ENCODE results near the gene TLE3.

Gene TLE3

DNA sequence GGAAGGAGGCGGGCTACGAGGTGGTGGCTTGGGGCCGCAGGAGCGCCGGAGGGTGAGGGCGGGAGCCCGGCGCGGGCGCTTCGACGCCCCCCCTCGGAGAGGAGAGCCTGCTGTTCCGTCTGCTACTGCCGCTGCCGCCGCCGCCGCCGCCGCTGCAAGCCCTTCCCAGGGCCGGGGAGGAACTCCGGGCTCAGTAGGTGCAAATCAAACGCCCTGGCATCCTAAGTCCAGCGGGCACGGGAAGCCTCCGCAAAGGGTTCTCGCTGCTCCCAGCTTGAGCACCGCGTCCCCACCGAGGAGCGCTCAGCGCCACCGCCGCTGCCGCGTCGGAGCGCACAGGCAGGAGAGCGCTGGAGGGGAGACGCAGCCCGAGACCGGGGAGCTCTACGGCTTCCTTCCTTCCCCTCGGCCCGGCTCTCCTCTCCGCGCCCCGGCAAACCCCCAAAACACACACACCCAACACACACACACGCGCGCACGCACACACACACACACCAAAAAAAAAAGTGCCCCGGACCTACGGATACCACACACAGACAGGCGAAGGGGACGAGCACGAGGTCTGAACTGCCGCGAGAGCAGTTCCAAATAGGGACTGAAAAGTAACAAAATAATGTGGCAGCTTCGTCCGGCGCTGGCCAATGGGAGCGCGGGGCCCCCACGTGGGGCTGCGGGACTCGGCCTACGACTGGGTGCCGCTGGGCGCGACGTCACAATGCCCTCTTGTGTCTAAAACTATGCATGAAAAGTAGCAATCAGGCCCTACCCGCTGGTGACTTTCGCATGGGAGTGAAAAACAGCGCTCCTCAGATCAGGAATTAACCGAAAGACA lies at the start of gene TLE3:
Gene TLE3 (minus strand): TSS at position 597 of the 832 bp plus-strand sequence. CDS start 1,119 bp downstream, outside the sequence.
- Histone ChIP-seq H3K4me3 (ENCODE audit: low read length in 2 of 2) (peak within 1 kb of the TSS; percentile 88 to 93), H3K9me3 (ENCODE audit: control insufficient read depth in 2 of 2, low read length in 2 of 2) (no peaks in the 10 kb centered on the region), H3K9ac (ENCODE audit: low read length in 2 of 2) (peak within 1 kb of the TSS; percentile 64 to 86), H3K4me1 (ENCODE audit: control insufficient read depth, insufficient read depth, low read length) (peaks cover 52% of the 10 kb centered on the region), H3K36me3 (ENCODE audit: control insufficient read depth in 2 of 2, insufficient read depth in 2 of 2, low read length in 2 of 2) (peaks cover 0 to under 1% of the 10 kb centered on the region in 2 donors), H3K27me3 (ENCODE audit: control insufficient read depth in 1 of 2, insufficient read depth in 2 of 2, low read length in 2 of 2) (no peaks in the 10 kb centered on the region), H3K27ac (ENCODE audit: low read length) (peak within 1 kb of the TSS; percentile 95)

DNA sequence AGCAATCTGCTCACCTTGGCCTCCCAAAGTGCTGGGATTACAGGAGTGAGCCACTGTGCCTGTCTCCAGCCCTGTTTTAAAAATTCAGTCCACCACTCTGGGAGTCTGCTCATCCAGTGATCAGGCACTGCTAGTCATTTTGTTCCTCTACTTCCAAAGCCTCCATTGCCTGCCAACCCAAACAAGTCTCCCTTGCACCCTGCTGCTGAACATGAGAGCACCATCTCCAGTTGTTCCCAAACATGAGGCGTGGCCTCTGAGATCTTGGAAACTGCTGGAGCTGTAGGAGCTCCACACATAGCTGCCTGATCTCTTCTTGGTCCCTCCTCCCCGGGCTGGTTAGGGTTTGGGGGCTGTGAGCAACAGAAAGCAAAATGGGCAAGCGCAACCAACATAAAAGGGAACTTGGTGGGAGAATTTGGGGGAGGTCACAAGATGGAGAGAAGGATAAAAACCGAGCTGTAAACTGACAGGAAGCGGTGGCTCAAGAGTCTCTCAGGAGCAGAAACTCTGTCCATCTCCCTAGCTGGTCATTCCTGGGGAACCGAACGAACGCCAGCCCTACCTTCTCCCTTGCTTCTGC lies 49.6 kb upstream of the TLE3 start:
- no peaks in the 10 kb centered on the region for H3K27me3 ChIP-seq (ENCODE audit: control insufficient read depth in 1 of 2, insufficient read depth in 2 of 2, low read length in 2 of 2)
- no peaks in the 10 kb centered on the region for H3K9me3 ChIP-seq (ENCODE audit: control insufficient read depth in 2 of 2, low read length in 2 of 2)
- H3K4me3 ChIP-seq (ENCODE audit: low read length in 2 of 2): no peak overlapping the region
- H3K27ac ChIP-seq (ENCODE audit: low read length): no peak overlapping the region
- peaks cover 16% of the 10 kb centered on the region for H3K4me1 ChIP-seq (ENCODE audit: control insufficient read depth, insufficient read depth, low read length)
- no peak overlapping the region for H3K9ac ChIP-seq (ENCODE audit: low read length in 2 of 2)
- no peaks in the 10 kb centered on the region for H3K36me3 ChIP-seq (ENCODE audit: control insufficient read depth in 2 of 2, insufficient read depth in 2 of 2, low read length in 2 of 2)

DNA sequence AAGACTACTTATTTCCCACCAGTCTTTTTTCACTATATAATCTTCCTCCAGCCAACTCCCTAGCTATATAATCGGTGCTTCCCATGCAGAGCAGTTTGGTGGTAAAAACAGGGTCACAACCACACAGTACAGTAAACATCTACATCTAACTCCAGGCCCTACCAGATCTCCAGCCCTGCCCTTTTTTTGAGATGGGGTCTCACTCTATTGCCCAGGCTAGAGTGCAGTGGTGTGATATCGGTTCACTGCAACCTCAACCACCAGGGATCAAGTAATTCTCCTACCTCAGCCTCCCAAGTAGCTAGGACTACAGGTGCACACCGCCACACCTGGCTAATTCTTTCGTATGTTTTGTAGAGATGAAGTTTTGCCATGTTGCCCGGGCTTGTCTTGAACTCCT lies 49.1 kb upstream of the TLE3 start:
- Histone ChIP-seq H3K27ac (ENCODE audit: low read length) (no peak overlapping the region), H3K4me3 (ENCODE audit: low read length in 2 of 2) (no peak overlapping the region), H3K9ac (ENCODE audit: low read length in 2 of 2) (no peak overlapping the region), H3K27me3 (ENCODE audit: control insufficient read depth in 1 of 2, insufficient read depth in 2 of 2, low read length in 2 of 2) (no peaks in the 10 kb centered on the region), H3K4me1 (ENCODE audit: control insufficient read depth, insufficient read depth, low read length) (peaks cover 11% of the 10 kb centered on the region), H3K36me3 (ENCODE audit: control insufficient read depth in 2 of 2, insufficient read depth in 2 of 2, low read length in 2 of 2) (no peaks in the 10 kb centered on the region), H3K9me3 (ENCODE audit: control insufficient read depth in 2 of 2, low read length in 2 of 2) (no peaks in the 10 kb centered on the region)

DNA sequence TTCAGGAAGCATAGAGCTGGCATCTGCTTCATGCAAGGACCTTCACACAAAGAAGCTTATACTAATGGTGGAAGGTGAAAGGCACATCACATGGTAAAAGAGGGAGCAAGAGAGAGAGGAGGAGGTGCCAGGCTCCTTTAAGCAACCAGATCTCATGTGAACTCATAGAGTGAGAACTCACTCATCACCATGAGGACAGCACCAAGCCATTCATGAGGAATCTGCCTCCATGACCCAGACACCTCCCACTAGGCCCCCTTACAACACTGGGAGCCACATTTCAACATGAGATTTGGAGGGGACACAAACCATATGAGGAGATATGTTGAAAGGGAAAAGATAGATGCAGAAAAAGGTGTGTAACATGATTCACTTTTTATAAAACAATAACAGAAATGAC lies 48.4 kb upstream of the TLE3 start:
- Histone ChIP-seq H3K9me3 (ENCODE audit: control insufficient read depth in 2 of 2, low read length in 2 of 2) (no peaks in the 10 kb centered on the region), H3K36me3 (ENCODE audit: control insufficient read depth in 2 of 2, insufficient read depth in 2 of 2, low read length in 2 of 2) (no peaks in the 10 kb centered on the region), H3K27ac (ENCODE audit: low read length) (no peak overlapping the region), H3K9ac (ENCODE audit: low read length in 2 of 2) (no peak overlapping the region), H3K27me3 (ENCODE audit: control insufficient read depth in 1 of 2, insufficient read depth in 2 of 2, low read length in 2 of 2) (no peaks in the 10 kb centered on the region), H3K4me3 (ENCODE audit: low read length in 2 of 2) (no peak overlapping the region), H3K4me1 (ENCODE audit: control insufficient read depth, insufficient read depth, low read length) (peaks cover 13% of the 10 kb centered on the region)

DNA sequence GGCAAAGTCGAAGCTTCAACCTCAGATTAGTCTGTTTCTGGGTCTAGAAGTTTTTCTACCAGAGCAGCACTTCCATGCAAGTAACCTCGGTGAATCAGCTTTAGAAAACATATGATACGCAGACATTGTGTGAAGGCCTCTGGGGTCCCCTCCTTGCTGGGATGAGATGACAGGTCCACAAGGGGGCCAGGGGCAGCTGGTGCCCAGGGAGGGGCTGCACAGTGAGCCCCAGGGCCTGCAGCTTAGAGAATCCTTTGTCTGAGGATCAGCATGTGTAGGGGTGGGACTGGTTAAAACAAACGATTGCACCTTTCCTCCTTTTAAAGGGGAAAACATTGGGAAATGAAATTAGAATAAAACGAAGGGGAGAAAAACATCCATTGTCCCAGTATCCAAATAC lies 47.5 kb upstream of the TLE3 start:
- Histone ChIP-seq H3K9me3 (ENCODE audit: control insufficient read depth in 2 of 2, low read length in 2 of 2) (no peaks in the 10 kb centered on the region), H3K9ac (ENCODE audit: low read length in 2 of 2) (no peak overlapping the region), H3K27ac (ENCODE audit: low read length) (no peak overlapping the region), H3K27me3 (ENCODE audit: control insufficient read depth in 1 of 2, insufficient read depth in 2 of 2, low read length in 2 of 2) (no peaks in the 10 kb centered on the region), H3K4me1 (ENCODE audit: control insufficient read depth, insufficient read depth, low read length) (peaks cover 22% of the 10 kb centered on the region), H3K36me3 (ENCODE audit: control insufficient read depth in 2 of 2, insufficient read depth in 2 of 2, low read length in 2 of 2) (no peaks in the 10 kb centered on the region), H3K4me3 (ENCODE audit: low read length in 2 of 2) (no peak overlapping the region)

DNA sequence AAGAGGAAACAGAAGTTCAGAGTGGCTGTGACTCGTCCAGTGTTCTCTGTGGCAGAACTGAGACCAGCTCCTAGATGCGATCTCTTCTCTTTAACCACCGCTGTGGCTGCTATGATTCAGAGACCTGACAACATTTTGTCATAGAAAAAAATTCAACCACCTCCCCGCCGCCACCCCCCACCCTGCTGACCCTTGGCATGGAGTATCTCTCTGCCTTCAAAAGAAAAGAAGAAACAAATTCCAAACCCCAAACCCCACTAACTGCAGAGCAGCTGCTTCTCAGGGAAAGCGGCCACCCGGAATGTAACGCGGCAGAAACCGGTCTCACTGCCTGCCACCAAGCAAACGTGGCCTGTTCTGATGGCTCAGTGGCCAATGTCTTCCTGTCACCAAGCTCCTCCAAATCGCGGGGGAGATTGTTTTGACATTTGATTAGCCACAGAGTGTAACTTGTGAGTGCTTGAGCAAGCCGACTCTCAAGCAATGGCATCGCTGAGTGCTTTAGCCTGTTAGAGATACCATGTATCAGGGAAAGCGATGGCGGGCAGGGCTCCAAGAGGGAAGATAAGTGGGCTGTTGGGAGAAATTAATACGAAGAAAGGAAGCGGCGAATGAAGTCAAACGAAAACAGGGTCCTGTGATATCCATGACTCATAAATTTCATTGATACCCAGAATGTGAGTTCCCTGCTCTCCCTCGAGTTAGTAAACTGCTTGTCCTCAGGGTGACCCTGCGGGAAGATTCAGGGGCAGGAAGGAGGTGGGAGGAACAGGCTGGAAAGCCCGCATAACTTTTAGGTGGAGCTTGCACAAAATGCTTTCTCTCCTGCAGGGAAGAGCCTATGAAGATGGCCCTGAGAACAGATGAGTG lies 44.8 kb upstream of the TLE3 start:
- H3K4me1 ChIP-seq (ENCODE audit: control insufficient read depth, insufficient read depth, low read length): peaks cover 21% of the 10 kb centered on the region
- no peaks in the 10 kb centered on the region for H3K36me3 ChIP-seq (ENCODE audit: control insufficient read depth in 2 of 2, insufficient read depth in 2 of 2, low read length in 2 of 2)
- no peak overlapping the region for H3K27ac ChIP-seq (ENCODE audit: low read length)
- H3K27me3 ChIP-seq (ENCODE audit: control insufficient read depth in 1 of 2, insufficient read depth in 2 of 2, low read length in 2 of 2): no peaks in the 10 kb centered on the region
- no peak overlapping the region for H3K9ac ChIP-seq (ENCODE audit: low read length in 2 of 2)
- no peaks in the 10 kb centered on the region for H3K9me3 ChIP-seq (ENCODE audit: control insufficient read depth in 2 of 2, low read length in 2 of 2)
- no peak overlapping the region for H3K4me3 ChIP-seq (ENCODE audit: low read length in 2 of 2)

DNA sequence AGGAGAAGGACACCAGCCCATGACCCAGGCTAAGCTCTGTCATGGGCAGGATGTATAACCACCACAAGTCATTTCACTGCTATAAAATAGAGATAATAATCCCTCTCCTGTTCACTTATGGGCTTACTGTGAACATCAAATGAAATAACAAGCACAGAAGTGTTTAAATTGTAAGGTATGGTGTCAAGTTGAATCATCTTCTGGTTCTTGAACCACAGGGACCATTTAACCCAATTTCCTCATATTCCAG lies 44.3 kb upstream of the TLE3 start:
- H3K27ac ChIP-seq (ENCODE audit: low read length): no peak overlapping the region
- H3K27me3 ChIP-seq (ENCODE audit: control insufficient read depth in 1 of 2, insufficient read depth in 2 of 2, low read length in 2 of 2): no peaks in the 10 kb centered on the region
- peaks cover 21% of the 10 kb centered on the region for H3K4me1 ChIP-seq (ENCODE audit: control insufficient read depth, insufficient read depth, low read length)
- no peak overlapping the region for H3K9ac ChIP-seq (ENCODE audit: low read length in 2 of 2)
- no peaks in the 10 kb centered on the region for H3K9me3 ChIP-seq (ENCODE audit: control insufficient read depth in 2 of 2, low read length in 2 of 2)
- no peaks in the 10 kb centered on the region for H3K36me3 ChIP-seq (ENCODE audit: control insufficient read depth in 2 of 2, insufficient read depth in 2 of 2, low read length in 2 of 2)
- no peak overlapping the region for H3K4me3 ChIP-seq (ENCODE audit: low read length in 2 of 2)

DNA sequence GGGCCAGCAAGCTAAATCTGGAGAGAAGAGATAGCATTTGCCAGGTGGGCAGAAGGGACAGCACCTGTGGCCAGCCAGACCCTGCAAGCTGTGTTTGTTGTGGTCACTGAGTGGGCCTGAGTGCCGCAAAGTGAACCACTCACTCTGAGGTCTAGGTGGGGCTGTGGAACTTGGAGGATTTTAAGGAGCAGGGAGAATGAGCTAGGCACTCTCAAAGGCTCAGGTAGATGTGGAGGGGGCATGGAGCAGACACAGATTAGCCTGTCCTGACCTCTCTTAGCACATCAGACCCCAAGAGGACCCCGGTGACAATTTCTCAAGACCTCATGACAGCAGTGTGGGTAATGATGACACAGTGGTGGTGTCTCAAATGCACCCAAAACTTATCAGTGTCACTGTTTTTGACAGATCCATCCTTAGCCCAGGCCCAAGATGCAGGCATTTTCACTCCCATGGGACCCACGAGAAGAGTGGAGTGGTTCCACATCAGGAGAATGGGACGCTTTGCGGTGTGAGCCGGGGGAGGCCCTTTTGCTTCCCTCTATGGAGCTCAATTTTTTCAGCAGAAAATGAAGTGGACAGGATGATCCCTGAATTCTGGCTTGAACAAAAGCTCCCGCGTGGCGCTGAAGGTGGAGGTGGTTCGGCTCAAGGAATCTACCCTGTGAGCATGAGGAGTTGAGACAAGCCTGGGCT lies 43.8 kb upstream of the TLE3 start:
- H3K27ac ChIP-seq (ENCODE audit: low read length): no peak overlapping the region
- no peaks in the 10 kb centered on the region for H3K36me3 ChIP-seq (ENCODE audit: control insufficient read depth in 2 of 2, insufficient read depth in 2 of 2, low read length in 2 of 2)
- H3K9me3 ChIP-seq (ENCODE audit: control insufficient read depth in 2 of 2, low read length in 2 of 2): no peaks in the 10 kb centered on the region
- H3K4me3 ChIP-seq (ENCODE audit: low read length in 2 of 2): peak overlapping the region; percentile 31 to 62
- H3K4me1 ChIP-seq (ENCODE audit: control insufficient read depth, insufficient read depth, low read length): peaks cover 21% of the 10 kb centered on the region
- no peaks in the 10 kb centered on the region for H3K27me3 ChIP-seq (ENCODE audit: control insufficient read depth in 1 of 2, insufficient read depth in 2 of 2, low read length in 2 of 2)
- peak overlapping the region; percentile 42 to 44 for H3K9ac ChIP-seq (ENCODE audit: low read length in 2 of 2)

DNA sequence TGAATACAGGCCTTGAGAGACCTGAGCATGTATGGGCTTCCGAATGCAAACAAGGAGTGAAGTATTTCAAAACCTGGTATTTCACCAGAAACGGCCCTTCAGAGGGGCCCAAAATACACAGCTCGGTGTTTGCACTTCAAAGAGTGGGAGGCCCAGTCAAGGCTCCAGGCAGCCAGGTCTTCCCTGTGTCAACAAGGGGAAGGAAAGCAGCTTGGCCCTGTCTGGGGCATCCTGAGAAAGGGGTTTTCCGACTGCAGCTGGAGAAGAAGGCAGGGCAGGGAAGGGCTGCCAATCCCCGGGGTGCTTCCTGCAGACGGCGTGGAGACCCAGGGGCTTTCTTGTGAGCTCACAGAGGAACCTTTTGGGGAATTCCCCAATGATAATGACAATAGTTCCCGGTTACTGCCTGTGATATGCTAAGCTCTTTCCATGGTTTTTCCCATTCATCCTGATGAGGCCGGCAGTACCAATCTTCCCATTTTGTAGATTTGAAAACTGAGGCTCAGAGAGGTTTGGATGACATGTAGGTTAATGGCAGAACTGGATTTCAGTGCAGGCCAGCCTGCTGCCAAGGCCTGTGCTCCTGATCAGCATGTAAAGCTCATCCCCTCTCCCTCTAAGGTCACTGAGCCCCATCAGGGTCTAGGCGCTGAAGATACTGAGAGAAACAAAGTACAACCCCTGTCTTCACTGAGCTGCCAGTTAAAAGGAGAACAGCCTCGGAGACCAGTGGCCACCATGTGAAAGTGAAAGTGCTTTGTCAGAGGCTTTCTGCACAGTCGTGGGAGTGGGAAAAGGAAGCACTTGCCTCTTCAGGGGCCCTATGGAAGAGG lies 43.0 kb upstream of the TLE3 start:
- Histone ChIP-seq H3K27ac (ENCODE audit: low read length) (no peak overlapping the region), H3K36me3 (ENCODE audit: control insufficient read depth in 2 of 2, insufficient read depth in 2 of 2, low read length in 2 of 2) (no peaks in the 10 kb centered on the region), H3K27me3 (ENCODE audit: control insufficient read depth in 1 of 2, insufficient read depth in 2 of 2, low read length in 2 of 2) (no peaks in the 10 kb centered on the region), H3K4me1 (ENCODE audit: control insufficient read depth, insufficient read depth, low read length) (peaks cover 21% of the 10 kb centered on the region), H3K4me3 (ENCODE audit: low read length in 2 of 2) (peak overlapping the region; percentile 31 to 62), H3K9ac (ENCODE audit: low read length in 2 of 2) (peak overlapping the region; percentile 42 to 44), H3K9me3 (ENCODE audit: control insufficient read depth in 2 of 2, low read length in 2 of 2) (no peaks in the 10 kb centered on the region)

DNA sequence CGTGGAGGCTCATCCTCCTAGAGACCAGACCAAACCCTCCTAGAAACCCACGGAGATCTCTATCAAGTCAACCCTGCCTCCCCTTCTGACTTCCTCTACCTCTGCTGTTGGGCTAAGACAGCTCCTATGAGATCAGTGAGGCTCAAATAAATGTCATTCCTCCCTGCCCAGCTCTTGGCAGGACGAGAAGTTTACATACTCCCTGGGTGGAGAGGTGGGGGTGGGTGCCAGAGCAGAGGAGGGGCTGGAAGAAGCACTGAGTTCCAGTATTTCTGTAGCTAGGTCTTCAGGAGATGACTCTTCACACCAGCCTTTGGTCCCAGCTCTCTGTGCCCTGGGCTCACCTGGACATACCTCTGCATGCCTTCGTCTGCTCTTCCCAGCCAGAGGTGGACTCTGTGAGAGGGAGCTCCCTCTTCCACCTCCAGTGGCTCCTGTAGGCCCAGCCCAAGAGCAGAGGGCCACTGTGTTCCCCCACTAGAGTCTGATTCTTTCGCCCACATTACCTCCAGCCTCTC lies 42.4 kb upstream of the TLE3 start:
- H3K4me3 ChIP-seq (ENCODE audit: low read length in 2 of 2): no peak overlapping the region
- no peak overlapping the region for H3K9ac ChIP-seq (ENCODE audit: low read length in 2 of 2)
- no peaks in the 10 kb centered on the region for H3K27me3 ChIP-seq (ENCODE audit: control insufficient read depth in 1 of 2, insufficient read depth in 2 of 2, low read length in 2 of 2)
- H3K9me3 ChIP-seq (ENCODE audit: control insufficient read depth in 2 of 2, low read length in 2 of 2): no peaks in the 10 kb centered on the region
- peaks cover 21% of the 10 kb centered on the region for H3K4me1 ChIP-seq (ENCODE audit: control insufficient read depth, insufficient read depth, low read length)
- no peaks in the 10 kb centered on the region for H3K36me3 ChIP-seq (ENCODE audit: control insufficient read depth in 2 of 2, insufficient read depth in 2 of 2, low read length in 2 of 2)
- no peak overlapping the region for H3K27ac ChIP-seq (ENCODE audit: low read length)

Data from stomach smooth muscle (tissue), 2 donors.